Measurements from ENCODE around the gene ALG8. TPM values are rescaled to one million over a fixed set of nuclear protein-coding genes. Genes with fewer than 3 reads are reported as not detected.

Gene ALG8
- total and polyA plus RNA-seq, 4 donors, result 18.0 to 24.2 (median 22.9) TPM

- 0% methylated on average over 1 of the region's 1 CpG for WGBS, 2 donors
- intact Hi-C loops (cut with DNase I), result loop anchor here (5.0 kb wide), 5 partner anchors 38 to 413 kb away; partner anchors contain the start of genes GAB2 (in 1 of the 2), KCTD21 (in 1 of the 2) and USP35 (in 1 of the 2)
- peak in 1 of 2 donors; percentile 74 for DNase-seq
These were observed 10.2 kb upstream of the ALG8 start for GRCh38 chr11:78149646-78150045.

GRCh38 chr11:78147807-78148206, 8.4 kb upstream of the ALG8 start:
- peak in 1 of 2 donors; percentile 3 for DNase-seq
- no peaks in the 10 kb centered on the region for H3K27me3 ChIP-seq (ENCODE audit: control insufficient read depth in 1 of 2, insufficient read depth in 2 of 2, low read length in 1 of 2)
- H3K4me3 ChIP-seq (ENCODE audit: low read length in 2 of 2), result no peak overlapping the region
- H3K9me3 ChIP-seq (ENCODE audit: control insufficient read depth, low read length), result no peaks in the 10 kb centered on the region
- no peaks in the 10 kb centered on the region for H3K36me3 ChIP-seq (ENCODE audit: control insufficient read depth in 1 of 2, insufficient read depth in 2 of 2, low read length in 1 of 2)
- ATAC-seq (ENCODE audit: low FRiP score), result no peak
- H3K4me1 ChIP-seq (ENCODE audit: control insufficient read depth in 1 of 2, insufficient read depth in 2 of 2, low read length in 2 of 2), result no peaks in the 10 kb centered on the region
- WGBS, 2 donors, result 95% methylated on average over 2 of the region's 2 CpGs
- intact Hi-C loops (cut with DNase I), result loop anchor here (5.0 kb wide), 4 partner anchors 44 to 414 kb away; partner anchors contain the start of gene GAB2 (in 1 of the 2)
- no peak overlapping the region for H3K27ac ChIP-seq (ENCODE audit: low read depth in 1 of 2, low read length in 2 of 2)

More at GRCh38 chr11:78149646-78150045, 10.2 kb upstream of the ALG8 start:
- no peaks in the 10 kb centered on the region for H3K9me3 ChIP-seq (ENCODE audit: control insufficient read depth, low read length)
- H3K36me3 ChIP-seq (ENCODE audit: control insufficient read depth in 1 of 2, insufficient read depth in 2 of 2, low read length in 1 of 2), result no peaks in the 10 kb centered on the region
- ATAC-seq (ENCODE audit: low FRiP score), result peak; percentile 81
- no peak overlapping the region for H3K27ac ChIP-seq (ENCODE audit: low read depth in 1 of 2, low read length in 2 of 2)
- no peaks in the 10 kb centered on the region for H3K4me1 ChIP-seq (ENCODE audit: control insufficient read depth in 1 of 2, insufficient read depth in 2 of 2, low read length in 2 of 2)
- H3K4me3 ChIP-seq (ENCODE audit: low read length in 2 of 2), result no peak overlapping the region
- H3K27me3 ChIP-seq (ENCODE audit: control insufficient read depth in 1 of 2, insufficient read depth in 2 of 2, low read length in 1 of 2), result no peaks in the 10 kb centered on the region

GRCh38 chr11:78145511-78146025, 6.1 kb upstream of the ALG8 start:
- DNase-seq, result no peak
- ATAC-seq (ENCODE audit: low FRiP score), result no peak
- intact Hi-C loops (cut with DNase I), result loop anchor here (5.0 kb wide), 4 partner anchors 47 to 417 kb away; partner anchors contain the start of gene GAB2 (in 1 of the 2)

GRCh38 chr11:78140392-78141077, 1.1 kb upstream of the ALG8 start:
- 63 to 69% methylated on average over 17 of the region's 17 CpGs for WGBS, 2 donors
- Histone ChIP-seq H3K27me3 (ENCODE audit: control insufficient read depth in 1 of 2, insufficient read depth in 2 of 2, low read length in 1 of 2) (no peaks in the 10 kb centered on the region), H3K36me3 (ENCODE audit: control insufficient read depth in 1 of 2, insufficient read depth in 2 of 2, low read length in 1 of 2) (no peaks in the 10 kb centered on the region), H3K9me3 (ENCODE audit: control insufficient read depth, low read length) (no peaks in the 10 kb centered on the region), H3K27ac (ENCODE audit: low read depth in 1 of 2, low read length in 2 of 2) (no peak overlapping the region), H3K4me1 (ENCODE audit: control insufficient read depth in 1 of 2, insufficient read depth in 2 of 2, low read length in 2 of 2) (no peaks in the 10 kb centered on the region), H3K4me3 (ENCODE audit: low read length in 2 of 2) (peak overlapping the region in 1 of 2 donors; percentile 69)
- DNase-seq (no peak), ATAC-seq (ENCODE audit: low FRiP score) (no peak)
- intact Hi-C loops (cut with DNase I), result loop anchor here in 1 of 2 donors (5.0 kb wide), 1 partner anchor 277 kb away; the partner anchor contains the start of gene GAB2

More at GRCh38 chr11:78145511-78146025, 6.1 kb upstream of the ALG8 start:
- no peaks in the 10 kb centered on the region for H3K9me3 ChIP-seq (ENCODE audit: control insufficient read depth, low read length)
- H3K4me3 ChIP-seq (ENCODE audit: low read length in 2 of 2), result no peak overlapping the region
- no peak overlapping the region for H3K27ac ChIP-seq (ENCODE audit: low read depth in 1 of 2, low read length in 2 of 2)
- H3K36me3 ChIP-seq (ENCODE audit: control insufficient read depth in 1 of 2, insufficient read depth in 2 of 2, low read length in 1 of 2), result no peaks in the 10 kb centered on the region
- 65 to 74% methylated on average over 1 of the region's 1 CpG for WGBS, 2 donors
- no peaks in the 10 kb centered on the region for H3K4me1 ChIP-seq (ENCODE audit: control insufficient read depth in 1 of 2, insufficient read depth in 2 of 2, low read length in 2 of 2)
- H3K27me3 ChIP-seq (ENCODE audit: control insufficient read depth in 1 of 2, insufficient read depth in 2 of 2, low read length in 1 of 2), result no peaks in the 10 kb centered on the region

GRCh38 chr11:78138694-78139421, 568 bp downstream of the ALG8 start:
- WGBS, 2 donors, result 21 to 22% methylated on average over 12 of the region's 12 CpGs
- H3K27me3 ChIP-seq (ENCODE audit: control insufficient read depth in 1 of 2, insufficient read depth in 2 of 2, low read length in 1 of 2), result no peaks in the 10 kb centered on the region
- no peaks in the 10 kb centered on the region for H3K9me3 ChIP-seq (ENCODE audit: control insufficient read depth, low read length)
- H3K27ac ChIP-seq (ENCODE audit: low read depth in 1 of 2, low read length in 2 of 2), result peak overlapping the region in 1 of 2 donors; percentile 9
- no peaks in the 10 kb centered on the region for H3K4me1 ChIP-seq (ENCODE audit: control insufficient read depth in 1 of 2, insufficient read depth in 2 of 2, low read length in 2 of 2)
- peak overlapping the region; percentile 54 to 81 for H3K4me3 ChIP-seq (ENCODE audit: low read length in 2 of 2)
- intact Hi-C loops (cut with DNase I), result loop anchor here in 1 of 2 donors (2.0 kb wide), 1 partner anchor 50 kb away; the partner anchor contains the start of genes KCTD21 and USP35
- no peaks in the 10 kb centered on the region for H3K36me3 ChIP-seq (ENCODE audit: control insufficient read depth in 1 of 2, insufficient read depth in 2 of 2, low read length in 1 of 2)
- peak; percentile 16 for ATAC-seq (ENCODE audit: low FRiP score)
- DNase-seq, result no peak

- no peak for ATAC-seq (ENCODE audit: low FRiP score)
- H3K36me3 ChIP-seq (ENCODE audit: control insufficient read depth in 1 of 2, insufficient read depth in 2 of 2, low read length in 1 of 2), result no peaks in the 10 kb centered on the region
- H3K27ac ChIP-seq (ENCODE audit: low read depth in 1 of 2, low read length in 2 of 2), result no peak overlapping the region
- H3K9me3 ChIP-seq (ENCODE audit: control insufficient read depth, low read length), result no peaks in the 10 kb centered on the region
- DNase-seq, result no peak
- WGBS, 2 donors, result 86 to 89% methylated on average over 3 to 4 of the region's 4 CpGs
- H3K4me3 ChIP-seq (ENCODE audit: low read length in 2 of 2), result no peak overlapping the region
- intact Hi-C loops (cut with DNase I), result loop anchor here in 1 of 2 donors (2.0 kb wide), 1 partner anchor 51 kb away; the partner anchor contains the start of genes KCTD21 and USP35
- no peaks in the 10 kb centered on the region for H3K27me3 ChIP-seq (ENCODE audit: control insufficient read depth in 1 of 2, insufficient read depth in 2 of 2, low read length in 1 of 2)
- H3K4me1 ChIP-seq (ENCODE audit: control insufficient read depth in 1 of 2, insufficient read depth in 2 of 2, low read length in 2 of 2), result no peaks in the 10 kb centered on the region
These were observed 1.1 kb downstream of the ALG8 start for GRCh38 chr11:78138291-78138690.

GRCh38 chr11:78132475-78132874, 7.0 kb downstream of the ALG8 start:
- no peaks in the 10 kb centered on the region for H3K27me3 ChIP-seq (ENCODE audit: control insufficient read depth in 1 of 2, insufficient read depth in 2 of 2, low read length in 1 of 2)

GRCh38 chr11:78131956-78132355, 7.5 kb downstream of the ALG8 start:
- WGBS, 2 donors, result 62 to 78% methylated on average over 3 of the region's 3 CpGs
- no peaks in the 10 kb centered on the region for H3K4me1 ChIP-seq (ENCODE audit: control insufficient read depth in 1 of 2, insufficient read depth in 2 of 2, low read length in 2 of 2)
- ATAC-seq (ENCODE audit: low FRiP score) (no peak), DNase-seq (no peak)
- no peaks in the 10 kb centered on the region for H3K9me3 ChIP-seq (ENCODE audit: control insufficient read depth, low read length)
- intact Hi-C loops (cut with DNase I), result no loop called here
- no peak overlapping the region for H3K4me3 ChIP-seq (ENCODE audit: low read length in 2 of 2)
- no peaks in the 10 kb centered on the region for H3K36me3 ChIP-seq (ENCODE audit: control insufficient read depth in 1 of 2, insufficient read depth in 2 of 2, low read length in 1 of 2)
- no peak overlapping the region for H3K27ac ChIP-seq (ENCODE audit: low read depth in 1 of 2, low read length in 2 of 2)
- no peaks in the 10 kb centered on the region for H3K27me3 ChIP-seq (ENCODE audit: control insufficient read depth in 1 of 2, insufficient read depth in 2 of 2, low read length in 1 of 2)

More at GRCh38 chr11:78132475-78132874, 7.0 kb downstream of the ALG8 start:
- Histone ChIP-seq H3K4me1 (ENCODE audit: control insufficient read depth in 1 of 2, insufficient read depth in 2 of 2, low read length in 2 of 2) (no peaks in the 10 kb centered on the region), H3K9me3 (ENCODE audit: control insufficient read depth, low read length) (no peaks in the 10 kb centered on the region), H3K36me3 (ENCODE audit: control insufficient read depth in 1 of 2, insufficient read depth in 2 of 2, low read length in 1 of 2) (no peaks in the 10 kb centered on the region), H3K4me3 (ENCODE audit: low read length in 2 of 2) (no peak overlapping the region), H3K27ac (ENCODE audit: low read depth in 1 of 2, low read length in 2 of 2) (no peak overlapping the region)
- intact Hi-C loops (cut with DNase I), result no loop called here
- DNase-seq, result no peak
- no peak for ATAC-seq (ENCODE audit: low FRiP score)
- 85 to 86% methylated on average over 2 of the region's 2 CpGs for WGBS, 2 donors
